Tibial artery (tissue), 4 donors: Measurements from ENCODE around the gene CITED2.

ENCODE experiments used
- DNase-seq, 2 donors: peaks; one replicate each; pipeline ENCODE4 v3.0.0-alpha.2; 2019
- H3K27ac ChIP-seq, 2 donors: fragments of 200-600 bp; sonication (generic) in 1 of 2; 1 replicate in 1 of 2; 2 replicates in 1 of 2; pipeline ENCODE4 v1.5.1; 2018 to 2019; ENCODE audit warnings: mild to moderate bottlenecking in 1 of 2
- H3K27me3 ChIP-seq, 2 donors: fragments of 200-600 bp; sonication (generic) in 1 of 2; one replicate each; pipeline versions ENCODE4 v1.5.1 to v1.6.0; 2016 to 2019
- H3K36me3 ChIP-seq, 3 donors: fragments of 200-600 bp; sonication (generic) in 2 of 3; one replicate each; pipeline ENCODE4 v1.5.1; 2016 to 2019; ENCODE audit warnings: mild to moderate bottlenecking in 2 of 3
- H3K4me1 ChIP-seq, 4 donors: fragments of 200-600 bp; sonication (generic) in 2 of 4; 1 replicate in 3 of 4; 2 replicates in 1 of 4; pipeline ENCODE4 v1.5.1; 2016 to 2019
- H3K4me3 ChIP-seq, 2 donors: fragments of 200-600 bp; sonication (generic) in 1 of 2; 1 replicate in 1 of 2; 2 replicates in 1 of 2; pipeline ENCODE4 v1.5.1; 2018 to 2019; ENCODE audit warnings: mild to moderate bottlenecking in 2 of 2
- H3K9me3 ChIP-seq, 3 donors: fragments of 200-600 bp; sonication (generic) in 1 of 3; one replicate each; pipeline ENCODE4 v1.5.1; 2016 to 2019
- CTCF ChIP-seq, 2 experiments: fragments of 200-600 bp in 1 of 2; fragments of 450-650 bp in 1 of 2; IDR thresholded peaks; one replicate each; pipeline ENCODE4 v1.5.1; 2017 to 2019; ENCODE audit warnings: antibody characterized with exemption in 2 of 2, mild to moderate bottlenecking in 1 of 2, moderate library complexity in 1 of 2
- intact Hi-C: fragments of 100-400 bp; cut with DNase I; formaldehyde crosslinking; loops from one replicate; pipeline ENCODE4 v1.15.0; 2023; ENCODE audit warnings: low total_unique reads

Gene CITED2

GRCh38 chr6:139398658-139399057 is 24.2 kb upstream of the CITED2 start:
- Histone ChIP-seq H3K27ac (no peak overlapping the region), H3K9me3 (no peaks in the 10 kb centered on the region), H3K36me3 (no peaks in the 10 kb centered on the region), H3K4me3 (no peak overlapping the region), H3K4me1 (no peaks in the 10 kb centered on the region), H3K27me3 (no peaks in the 10 kb centered on the region)
- no peak for TF ChIP-seq CTCF (IDR thresholded peaks at IDR 0.05)
- DNase-seq = no peak
- intact Hi-C loops = no loop called here

- no peak for TF ChIP-seq CTCF (IDR thresholded peaks at IDR 0.05)
- H3K4me1 ChIP-seq = no peaks in the 10 kb centered on the region
- H3K27me3 ChIP-seq = no peaks in the 10 kb centered on the region
- intact Hi-C loops = no loop called here
- H3K27ac ChIP-seq = no peak overlapping the region
- H3K4me3 ChIP-seq = no peak overlapping the region
- DNase-seq = no peak
- H3K36me3 ChIP-seq = no peaks in the 10 kb centered on the region
- no peaks in the 10 kb centered on the region for H3K9me3 ChIP-seq
These were observed 21.4 kb upstream of the CITED2 start for GRCh38 chr6:139395891-139396301.

GRCh38 chr6:139395371-139395770 is 20.9 kb upstream of the CITED2 start:
- no peak for TF ChIP-seq CTCF (IDR thresholded peaks at IDR 0.05)
- intact Hi-C loops = no loop called here
- Histone ChIP-seq H3K27ac (no peak overlapping the region), H3K4me3 (no peak overlapping the region), H3K9me3 (no peaks in the 10 kb centered on the region), H3K27me3 (no peaks in the 10 kb centered on the region), H3K4me1 (no peaks in the 10 kb centered on the region), H3K36me3 (no peaks in the 10 kb centered on the region)
- DNase-seq = no peak

- Histone ChIP-seq H3K27ac (no peak overlapping the region), H3K27me3 (no peaks in the 10 kb centered on the region), H3K4me1 (no peaks in the 10 kb centered on the region), H3K36me3 (no peaks in the 10 kb centered on the region), H3K4me3 (no peak overlapping the region), H3K9me3 (no peaks in the 10 kb centered on the region)
- TF ChIP-seq CTCF (IDR thresholded peaks at IDR 0.05) = no peak
- no peak for DNase-seq
- intact Hi-C loops = no loop called here
These were observed 19.7 kb upstream of the CITED2 start for GRCh38 chr6:139394027-139394649.

GRCh38 chr6:139392794-139393193 is 18.3 kb upstream of the CITED2 start:
- Histone ChIP-seq H3K27me3 (no peaks in the 10 kb centered on the region), H3K9me3 (no peaks in the 10 kb centered on the region), H3K27ac (no peak overlapping the region), H3K36me3 (no peaks in the 10 kb centered on the region), H3K4me3 (no peak overlapping the region), H3K4me1 (no peaks in the 10 kb centered on the region)
- TF ChIP-seq CTCF (IDR thresholded peaks at IDR 0.05) = no peak
- intact Hi-C loops = no loop called here
- no peak for DNase-seq

- Histone ChIP-seq H3K9me3 (no peaks in the 10 kb centered on the region), H3K27ac (no peak overlapping the region), H3K27me3 (no peaks in the 10 kb centered on the region), H3K4me3 (no peak overlapping the region), H3K4me1 (no peaks in the 10 kb centered on the region), H3K36me3 (no peaks in the 10 kb centered on the region)
- no peak for DNase-seq
- intact Hi-C loops = no loop called here
- TF ChIP-seq CTCF (IDR thresholded peaks at IDR 0.05) = no peak
These were observed 17.3 kb upstream of the CITED2 start for GRCh38 chr6:139391709-139392108.
